Head of caudate nucleus (tissue), 42 donors: ENCODE measurements around the gene CRYBG2.
A peak's percentile ranks its signal among the peaks of the same experiment; 100 is the strongest.

Experiments used
- DNase-seq, 42 donors: peaks; one replicate each; pipeline versions ENCODE4 v3.0.0 to v3.0.0-alpha.2; 2020 to 2021; ENCODE audit warnings: mixed read lengths in 7 of 42
- intact Hi-C: fragments of 100-400 bp; cut with DNase I; formaldehyde crosslinking; loops from one replicate; pipeline ENCODE4 v1.15.0; 2022

CRYBG2 gene

DNA sequence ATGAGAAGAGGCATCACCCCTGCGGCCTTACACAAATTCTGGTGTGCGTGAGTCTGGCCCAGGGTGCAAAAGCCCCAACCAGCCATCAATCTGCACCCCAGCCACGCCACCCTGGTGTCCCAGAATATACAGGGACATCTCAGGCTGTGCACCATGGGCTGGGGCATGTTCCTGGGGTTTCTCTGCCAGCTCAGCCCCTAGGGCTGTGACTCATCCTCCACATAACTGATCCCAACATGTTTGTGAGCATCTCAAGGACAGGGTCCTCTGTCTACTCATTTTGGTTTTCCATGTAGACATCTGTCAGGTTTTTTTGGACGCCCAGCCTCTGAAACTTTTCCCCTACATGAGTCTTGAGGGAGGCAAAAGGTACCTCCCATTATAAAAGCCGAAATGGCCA is 18.1 kb upstream of the CRYBG2 start:
- DNase-seq, result no peak
- intact Hi-C loops, result no loop called here

DNA sequence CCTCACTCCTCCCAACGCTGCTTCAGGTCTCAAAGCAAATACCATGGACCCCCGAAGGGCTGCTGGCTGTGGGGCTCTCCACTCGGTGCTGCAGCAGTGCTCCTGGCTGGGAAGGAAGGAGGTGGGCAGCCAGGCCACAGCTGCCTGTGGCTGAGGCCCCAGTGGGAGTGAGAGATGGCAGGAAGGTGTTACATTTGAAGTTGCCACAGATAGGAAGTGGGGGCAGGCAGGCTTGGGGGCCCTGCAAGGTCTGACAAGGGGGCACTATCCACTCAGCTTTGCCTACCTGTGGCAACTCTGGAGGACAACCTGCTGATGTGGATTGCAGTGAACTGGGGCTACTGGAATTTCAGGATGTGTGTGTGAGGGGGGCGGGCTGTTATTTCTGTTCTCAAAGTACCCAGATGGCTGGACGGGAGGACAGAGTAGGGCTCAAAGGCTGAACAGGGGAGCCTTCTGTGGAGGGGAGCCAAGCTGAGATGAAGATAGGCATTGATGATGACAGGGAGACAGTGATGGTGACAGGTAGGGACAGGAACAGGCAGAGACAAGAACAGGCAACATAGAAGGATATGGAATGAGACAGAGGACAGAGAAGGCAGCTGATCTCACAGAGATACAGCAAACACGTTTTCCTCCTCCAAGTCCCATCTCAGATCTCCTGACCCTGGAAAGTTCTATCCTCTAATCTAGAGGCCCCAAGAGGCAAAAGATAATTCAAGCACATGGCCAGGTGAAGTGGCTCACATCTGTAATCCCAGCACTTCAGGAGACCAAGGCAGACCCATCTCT is 16.9 kb upstream of the CRYBG2 start:
- intact Hi-C loops, result no loop called here
- no peak for DNase-seq

DNA sequence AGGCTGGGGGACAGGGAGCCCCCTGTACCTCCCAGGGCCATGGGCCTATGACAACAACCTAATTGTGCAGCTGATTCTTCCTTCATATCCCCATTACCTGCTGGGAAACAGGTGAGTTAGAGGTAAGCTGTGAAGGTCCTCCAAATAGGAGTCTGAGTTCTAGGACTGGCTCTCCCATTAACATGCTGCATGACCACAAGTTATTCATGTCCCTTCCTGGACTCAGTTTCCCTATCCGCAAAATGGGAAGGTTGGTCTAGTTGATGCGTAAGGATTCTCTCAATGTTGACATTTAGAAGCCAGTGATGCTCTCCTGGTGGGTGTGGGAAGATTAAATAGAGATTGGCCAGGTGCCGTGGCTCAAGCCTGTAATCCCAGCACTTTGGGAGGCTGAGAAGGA is 14.6 kb upstream of the CRYBG2 start:
- intact Hi-C loops, result no loop called here
- DNase-seq, result no peak

DNA sequence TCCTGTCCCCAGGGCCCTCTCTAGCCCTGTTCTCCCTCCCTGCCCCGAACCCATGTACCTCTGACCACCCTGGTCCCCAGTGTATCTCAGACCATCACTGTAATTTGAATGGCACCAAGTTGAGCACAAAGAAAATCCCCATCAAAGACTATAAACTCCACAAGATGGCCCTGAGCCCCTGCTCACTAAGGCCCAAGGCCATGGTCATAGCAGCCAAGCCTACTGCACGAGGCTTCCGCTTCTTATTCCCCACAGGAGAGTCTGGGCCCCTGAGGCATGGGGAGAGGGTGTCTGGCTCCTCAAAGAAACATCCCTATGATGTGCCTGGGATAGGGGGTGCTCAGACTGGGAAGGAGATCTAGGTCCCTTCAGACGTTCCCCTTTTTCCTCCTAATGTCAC is 14.1 kb upstream of the CRYBG2 start:
- no peak for DNase-seq
- intact Hi-C loops, result no loop called here

DNA sequence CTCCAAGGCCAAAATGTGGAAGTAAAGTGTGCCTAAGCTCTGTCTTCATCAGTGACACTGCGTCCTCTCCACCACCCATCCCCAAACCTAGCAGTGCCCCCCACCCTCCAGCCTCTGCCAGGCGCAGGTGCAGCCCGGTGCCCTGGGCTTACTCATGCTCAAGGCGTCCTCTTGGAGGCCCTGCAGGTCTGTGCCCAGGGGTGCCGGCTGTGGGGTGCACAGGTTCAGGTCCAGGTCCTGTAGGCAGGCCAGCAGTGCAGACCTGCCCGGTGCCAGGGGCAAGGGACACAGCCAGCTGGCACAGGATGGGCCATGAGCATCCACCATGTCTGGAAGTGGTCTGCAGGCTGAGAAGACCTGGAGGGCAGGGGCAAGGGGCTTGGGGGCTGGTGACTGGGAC is 13.5 kb upstream of the CRYBG2 start:
- no peak for DNase-seq
- intact Hi-C loops, result no loop called here

DNA sequence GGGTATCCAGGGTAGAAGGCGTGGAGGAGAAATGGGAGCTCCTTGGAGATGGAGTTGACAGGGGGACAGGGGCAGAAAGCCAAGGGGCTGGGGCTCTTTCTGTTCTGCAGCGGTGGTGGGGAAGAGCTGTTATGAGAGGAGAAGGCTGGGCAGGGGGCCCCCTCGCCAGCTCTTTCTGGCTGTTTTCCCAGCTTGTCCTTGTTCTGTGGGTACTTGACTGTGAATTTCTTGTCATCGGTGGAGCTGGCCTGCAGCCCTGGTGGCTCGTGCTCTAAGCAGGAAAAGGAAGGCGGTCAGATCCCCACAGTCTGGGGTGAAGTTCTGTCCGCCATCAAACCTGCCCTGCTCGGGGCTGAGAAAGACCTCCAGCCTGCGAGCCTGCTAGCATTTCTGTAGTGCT is 11.0 kb upstream of the CRYBG2 start:
- intact Hi-C loops, result no loop called here
- DNase-seq, result peak in 8 of 42 donors; percentile 2 to 44 (median 18)

DNA sequence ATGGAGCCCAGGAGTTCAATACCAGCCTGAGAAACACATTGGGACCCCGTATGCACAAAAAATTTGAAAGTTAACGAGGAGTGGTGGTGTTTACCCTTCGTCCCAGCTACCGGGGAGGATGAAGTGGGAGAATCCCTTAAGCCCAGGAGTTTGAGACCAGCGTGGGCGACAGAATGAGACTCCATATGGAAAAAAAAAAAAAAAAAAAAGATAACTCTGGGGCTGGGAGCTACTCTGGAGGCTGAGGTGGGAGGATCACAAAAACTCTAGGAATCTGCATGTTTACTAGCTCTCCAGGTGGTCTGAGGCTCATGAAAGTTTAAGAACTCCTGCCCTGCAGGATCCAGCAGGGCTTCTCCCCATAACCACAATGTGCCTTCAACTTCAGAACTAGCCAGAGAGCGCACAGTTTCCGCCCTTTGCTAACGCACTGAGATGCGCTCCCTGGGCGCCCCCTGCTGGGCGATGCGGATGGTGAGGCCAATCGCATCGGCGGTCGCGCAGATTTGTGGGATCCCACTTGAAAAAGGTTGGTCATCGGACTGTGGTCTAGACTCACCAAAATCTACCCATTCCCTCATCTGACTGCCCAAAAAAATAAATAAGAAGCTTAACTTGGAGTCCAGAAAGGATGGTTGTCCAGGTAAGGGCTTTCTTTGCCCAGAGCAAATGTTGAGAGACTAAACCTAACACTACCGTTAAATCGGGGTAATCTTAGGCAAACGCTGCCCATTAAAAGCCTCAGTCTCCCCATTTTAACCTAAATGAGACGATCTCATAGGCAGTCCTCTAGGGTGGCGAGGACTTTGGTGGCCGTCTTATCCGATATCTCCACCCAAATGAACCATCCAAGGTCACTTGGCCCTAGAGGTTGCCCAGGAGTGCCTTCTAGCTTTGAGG is 9.9 kb upstream of the CRYBG2 start:
- DNase-seq, result peak; percentile 31 to 91 (median 76)
- intact Hi-C loops, result no loop called here

DNA sequence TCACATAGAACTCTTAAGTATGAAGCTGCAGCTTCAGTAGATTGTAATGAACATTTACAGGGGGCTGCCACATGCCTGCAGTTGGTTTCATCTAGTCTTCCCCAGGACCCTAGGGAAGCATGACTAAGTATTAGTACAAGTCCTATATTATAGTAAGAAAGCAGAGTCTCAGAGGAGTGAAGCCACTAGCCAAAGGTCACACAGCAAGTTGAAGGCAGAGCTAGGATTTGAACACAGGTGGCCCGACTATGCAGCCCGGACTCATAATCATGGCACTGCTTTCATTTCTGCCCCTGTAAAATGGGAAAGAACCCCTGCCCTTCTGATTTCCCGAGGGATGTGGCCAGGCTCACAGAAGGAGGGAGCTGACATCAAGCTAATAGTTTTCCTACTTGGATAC is 8.4 kb upstream of the CRYBG2 start:
- intact Hi-C loops, result no loop called here
- no peak for DNase-seq

DNA sequence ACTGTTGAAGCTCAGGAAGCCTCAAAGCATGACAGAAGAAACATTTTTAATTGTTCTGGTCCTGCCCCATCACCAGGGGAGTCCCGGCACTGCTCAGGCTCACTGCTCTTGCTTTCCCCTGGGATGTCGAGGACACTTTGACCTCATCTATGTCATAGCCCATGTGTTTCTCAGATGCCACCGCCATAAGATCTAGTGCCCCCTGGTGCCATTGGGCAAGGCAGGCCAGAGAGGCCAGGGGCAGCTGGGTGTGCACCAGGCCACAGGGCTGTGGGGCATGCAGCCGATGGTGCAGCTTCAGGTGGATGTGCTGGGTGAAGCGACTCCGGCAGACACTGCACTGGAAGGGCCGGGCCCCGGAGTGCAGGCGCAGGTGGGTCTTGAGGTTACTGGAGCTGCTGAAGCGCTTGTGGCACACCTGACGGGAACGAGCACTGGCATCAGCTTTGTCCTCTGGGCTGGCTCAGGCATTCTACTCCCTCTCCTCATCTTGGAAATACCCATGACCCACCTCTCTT is 7.7 kb upstream of the CRYBG2 start:
- intact Hi-C loops, result no loop called here
- no peak for DNase-seq

DNA sequence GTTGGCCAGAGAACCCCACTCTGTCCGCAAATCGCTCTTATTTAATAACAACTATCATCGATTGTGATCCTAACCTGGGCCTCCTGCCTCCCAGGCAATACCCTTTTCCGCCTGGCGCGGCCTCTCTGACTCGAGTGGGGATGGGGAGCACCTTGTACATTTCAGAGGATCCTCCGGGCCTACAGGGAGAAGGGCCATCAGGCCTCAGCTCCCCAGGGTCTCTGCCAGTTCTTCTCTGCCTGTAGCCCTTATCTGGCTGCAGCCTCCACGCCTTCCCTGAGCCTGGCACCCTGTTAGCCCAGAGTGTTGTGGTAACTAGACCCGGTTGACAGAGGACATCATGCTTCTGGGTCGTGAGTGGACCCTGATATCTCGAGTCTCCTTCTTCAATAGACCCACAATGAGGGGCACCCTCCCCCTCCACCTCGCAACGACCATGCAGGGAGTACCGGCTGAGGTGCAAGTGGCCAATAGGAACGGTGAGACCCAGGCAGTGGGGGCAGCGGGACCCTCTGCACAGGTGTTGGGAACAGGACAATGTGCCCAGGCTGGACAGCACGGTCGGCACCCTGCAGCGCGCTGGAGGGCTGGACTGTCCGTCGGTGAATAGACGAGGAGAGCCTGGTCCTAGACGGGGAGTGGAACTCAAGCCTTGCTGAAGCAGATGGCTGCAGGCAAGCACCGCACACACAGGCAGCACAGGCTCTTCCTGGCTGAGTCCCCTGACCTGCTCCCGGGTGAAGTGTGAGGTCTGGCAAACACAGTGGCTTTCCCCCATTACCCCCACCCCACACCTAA is 7.1 kb upstream of the CRYBG2 start:
- no peak for DNase-seq
- intact Hi-C loops, result no loop called here

DNA sequence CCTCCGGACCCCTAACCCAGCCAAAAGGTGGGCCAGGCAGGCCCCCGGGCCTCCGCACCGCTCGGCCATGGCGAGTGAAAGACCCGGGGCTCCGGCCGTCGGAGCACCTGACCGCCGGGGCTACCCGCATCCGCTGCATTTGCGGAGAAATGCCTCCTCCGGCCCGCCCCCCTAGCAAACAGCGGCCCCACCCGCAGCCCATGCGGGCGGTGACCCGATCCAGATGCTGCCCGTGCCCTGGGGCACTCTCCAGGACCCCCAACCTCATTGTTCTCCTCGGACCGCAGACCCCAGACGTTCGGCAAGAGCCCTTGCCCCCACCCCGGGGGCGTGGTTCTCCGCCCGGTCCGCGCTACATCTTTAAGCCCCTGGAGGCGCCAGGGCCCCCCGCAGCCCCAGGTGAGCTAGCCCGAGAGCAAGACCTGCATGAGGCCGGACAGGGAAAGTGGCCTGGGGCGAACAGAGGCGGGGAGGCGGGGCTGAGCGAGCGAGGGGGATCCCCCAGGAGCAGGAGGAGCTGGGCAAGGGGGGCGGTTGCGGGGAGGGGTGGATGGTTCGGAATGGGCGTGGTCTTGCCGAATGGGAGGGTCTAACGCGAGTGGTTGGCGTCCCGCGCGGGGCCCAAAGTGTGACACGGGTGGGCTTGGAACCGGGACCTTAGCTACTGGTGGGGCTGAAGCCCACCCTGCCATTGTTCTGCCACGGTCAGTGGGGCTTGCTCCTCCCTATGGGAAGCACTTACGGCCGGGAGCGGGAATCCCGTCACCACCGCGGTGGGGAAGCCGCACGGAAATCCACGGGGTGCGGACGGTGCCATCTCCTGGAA is 6.3 kb upstream of the CRYBG2 start:
- intact Hi-C loops, result no loop called here
- DNase-seq, result no peak

DNA sequence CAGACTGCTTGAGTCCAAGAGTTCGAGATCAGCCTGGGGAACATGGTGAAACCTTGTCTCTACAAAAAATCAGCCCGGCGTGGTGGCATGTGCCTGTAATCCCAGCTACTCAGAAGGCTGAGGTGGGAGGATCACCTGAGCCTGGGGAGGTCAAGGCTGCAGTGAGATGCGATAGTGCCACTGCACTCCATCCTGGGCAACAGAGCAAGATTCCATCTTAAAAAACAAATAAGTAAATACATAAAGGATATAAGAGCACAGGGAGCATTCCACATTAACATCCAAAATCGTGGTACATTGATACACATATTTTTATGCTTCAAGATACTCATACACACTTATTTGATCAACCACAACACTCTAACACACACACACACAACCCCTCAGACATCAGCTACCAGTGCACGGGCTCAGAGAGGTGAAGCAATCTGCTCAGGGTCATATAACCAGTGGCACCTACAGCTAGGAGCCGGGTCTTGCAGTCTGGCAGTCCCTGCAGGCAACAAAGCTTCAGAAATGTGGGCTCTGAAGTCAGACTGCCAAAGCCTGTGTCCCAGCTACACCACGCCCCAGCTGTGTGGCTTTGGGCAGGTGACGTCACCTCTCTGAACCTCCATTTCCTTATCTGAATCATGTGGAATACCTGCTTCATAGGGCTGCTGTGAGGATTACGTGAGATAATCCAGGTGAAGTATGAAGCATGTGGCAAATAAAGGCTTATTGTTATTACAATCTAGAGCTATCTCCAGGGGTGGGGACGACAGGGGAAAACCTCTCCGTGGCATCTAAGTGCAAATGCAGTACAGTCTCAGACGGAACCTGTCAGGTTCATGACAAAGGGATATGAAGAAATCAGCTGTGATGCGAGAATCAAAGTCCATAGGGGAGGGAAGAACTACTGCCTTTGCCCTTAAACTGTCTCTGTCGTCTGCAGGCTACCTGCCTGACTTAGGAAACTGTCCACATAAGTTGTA is 4.8 kb upstream of the CRYBG2 start:
- no peak for DNase-seq

DNA sequence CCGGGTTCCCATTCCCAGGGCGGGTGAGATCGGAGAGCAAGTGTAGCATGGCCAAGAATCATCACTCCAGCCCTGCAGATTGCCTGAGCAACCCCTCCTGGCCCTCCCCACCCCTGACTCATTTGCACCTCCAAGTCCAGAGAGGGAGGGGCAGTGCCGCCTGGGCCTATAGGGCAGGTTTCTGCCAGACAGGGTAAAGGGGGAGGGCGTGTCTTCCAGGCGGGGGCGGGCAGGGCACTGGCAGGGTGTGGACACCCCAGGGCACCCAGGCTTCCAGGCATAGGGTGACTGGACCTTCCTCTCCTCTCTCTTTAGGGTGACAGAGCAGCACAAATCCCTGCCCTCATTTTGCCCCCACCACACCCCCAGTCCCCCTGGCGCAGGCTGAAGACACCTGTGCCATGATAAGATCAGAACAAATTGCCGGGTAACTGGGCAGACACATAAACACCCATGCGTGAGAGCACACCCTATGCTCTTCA is 3.2 kb upstream of the CRYBG2 start:
- intact Hi-C loops, result no loop called here
- DNase-seq, result no peak

More for the DNA sequence above, 4.8 kb upstream of the CRYBG2 start:
- intact Hi-C loops, result no loop called here

DNA sequence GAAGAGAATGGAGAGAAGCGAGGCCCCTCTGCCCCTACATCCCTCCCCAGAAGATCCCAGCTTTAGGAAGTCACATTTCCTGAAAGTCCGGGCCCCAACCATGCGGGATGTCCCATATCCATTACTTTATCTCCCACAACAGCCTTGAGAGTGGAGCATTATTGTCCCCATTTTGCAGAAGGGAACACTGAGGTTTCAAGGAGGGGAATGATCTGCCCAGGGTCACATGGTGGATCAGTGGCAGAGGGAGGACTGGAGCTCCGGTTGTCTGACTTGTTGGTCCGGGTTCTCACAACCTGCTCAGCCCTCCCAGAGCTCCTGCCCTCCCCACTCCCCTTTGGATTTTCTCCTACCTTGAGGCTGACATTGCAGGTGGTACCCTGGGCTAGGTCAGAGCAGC is 2.2 kb upstream of the CRYBG2 start:
- intact Hi-C loops, result no loop called here
- DNase-seq, result no peak

DNA sequence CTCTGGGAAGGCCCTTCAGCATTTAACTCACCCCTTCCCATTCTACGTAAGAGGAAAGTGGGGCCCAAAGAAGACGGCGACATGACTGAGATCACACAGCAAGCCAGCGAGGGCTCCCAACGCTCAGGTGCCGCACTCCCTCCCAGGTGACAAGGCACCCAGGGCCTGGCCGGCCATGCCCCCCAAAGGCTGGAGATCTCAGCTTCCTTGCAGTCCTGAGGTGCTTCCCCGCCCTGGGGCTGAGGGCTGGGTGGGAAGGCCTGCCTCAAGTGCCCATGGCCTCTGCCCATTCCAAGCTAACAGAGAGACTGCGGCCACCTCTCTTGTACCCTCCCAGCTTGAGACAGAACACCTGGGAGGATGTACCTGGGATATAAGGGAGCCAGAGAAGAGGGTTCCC is 1.0 kb upstream of the CRYBG2 start:
- intact Hi-C loops, result no loop called here
- DNase-seq, result no peak

DNA sequence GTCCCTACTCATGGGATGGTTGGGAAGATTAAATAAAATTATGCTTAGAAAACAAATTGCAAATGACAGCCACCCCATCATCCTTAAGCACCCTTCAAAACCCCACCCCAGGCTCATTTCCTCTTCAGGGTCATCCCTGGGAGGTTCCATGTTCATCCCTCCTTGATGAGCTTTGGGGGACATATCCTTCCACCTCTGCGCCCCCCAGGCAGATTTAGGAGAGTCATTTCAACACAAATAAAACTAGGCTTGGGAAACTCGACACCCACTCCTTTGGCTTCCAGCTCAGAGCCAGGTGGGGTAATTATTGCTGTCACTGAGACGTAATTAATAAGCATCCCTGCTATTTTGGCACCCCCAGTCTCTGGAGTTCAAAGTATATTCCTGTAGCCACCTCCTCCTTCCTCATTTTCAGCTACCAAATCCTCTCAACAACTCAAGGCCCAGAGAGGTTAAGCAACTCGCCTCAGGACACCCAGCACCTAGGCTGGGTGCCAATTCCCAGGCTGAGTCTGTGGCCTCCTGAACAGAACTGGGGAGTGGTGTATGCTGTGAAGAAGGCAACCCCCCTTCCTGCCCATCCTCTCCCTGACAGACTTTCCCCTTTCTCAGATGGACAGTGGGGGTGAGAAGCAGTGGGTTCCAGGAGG is 595 bp downstream of the CRYBG2 start:
- no peak for DNase-seq
- intact Hi-C loops, result no loop called here

DNA sequence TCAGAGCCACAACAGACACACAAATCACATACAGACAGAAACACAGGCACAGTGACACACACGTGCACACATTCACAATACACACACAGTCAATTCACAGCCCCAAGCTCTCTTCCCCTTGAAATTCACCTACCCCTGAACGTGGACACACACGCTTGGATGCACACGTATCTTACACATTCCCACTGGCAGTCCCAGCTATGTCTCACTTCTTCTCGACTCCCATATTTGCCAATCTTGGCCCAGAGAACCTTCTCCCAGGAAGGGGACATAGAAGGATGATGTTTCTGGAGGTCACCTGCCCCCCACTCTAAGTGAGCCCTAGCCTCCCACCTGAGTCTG is 1.6 kb downstream of the CRYBG2 start:
- intact Hi-C loops, result no loop called here
- DNase-seq, result no peak
